ENCODE measurements around the gene FBN1.

Gene FBN1

GRCh38 chr15:48681353-48681752 lies 35.8 kb upstream of the FBN1 start:
- ChIA-PET CTCF (interaction anchor here (1.3 to 2.3 kb wide), 2 partner anchors 11 to 27 kb away, joined by 3 to 7 read pairs; no protein-coding TSS in a partner anchor), POLR2A (interaction anchor here (0.7 kb wide), 1 partner anchor 36 kb away, joined by 3 read pairs; the partner anchor contains the start of gene FBN1)
- no peak overlapping the region for H3K4me3 ChIP-seq (ENCODE audit: low read depth, low read length)
- no peak for DNase-seq (ENCODE audit: low read depth, low spot score)
- TF ChIP-seq, protein P1, sequence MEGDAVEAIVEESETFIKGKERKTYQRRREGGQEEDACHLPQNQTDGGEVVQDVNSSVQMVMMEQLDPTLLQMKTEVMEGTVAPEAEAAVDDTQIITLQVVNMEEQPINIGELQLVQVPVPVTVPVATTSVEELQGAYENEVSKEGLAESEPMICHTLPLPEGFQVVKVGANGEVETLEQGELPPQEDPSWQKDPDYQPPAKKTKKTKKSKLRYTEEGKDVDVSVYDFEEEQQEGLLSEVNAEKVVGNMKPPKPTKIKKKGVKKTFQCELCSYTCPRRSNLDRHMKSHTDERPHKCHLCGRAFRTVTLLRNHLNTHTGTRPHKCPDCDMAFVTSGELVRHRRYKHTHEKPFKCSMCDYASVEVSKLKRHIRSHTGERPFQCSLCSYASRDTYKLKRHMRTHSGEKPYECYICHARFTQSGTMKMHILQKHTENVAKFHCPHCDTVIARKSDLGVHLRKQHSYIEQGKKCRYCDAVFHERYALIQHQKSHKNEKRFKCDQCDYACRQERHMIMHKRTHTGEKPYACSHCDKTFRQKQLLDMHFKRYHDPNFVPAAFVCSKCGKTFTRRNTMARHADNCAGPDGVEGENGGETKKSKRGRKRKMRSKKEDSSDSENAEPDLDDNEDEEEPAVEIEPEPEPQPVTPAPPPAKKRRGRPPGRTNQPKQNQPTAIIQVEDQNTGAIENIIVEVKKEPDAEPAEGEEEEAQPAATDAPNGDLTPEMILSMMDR (IDR thresholded peaks at IDR 0.05; ENCODE audit: insufficient read depth, low read length, missing control alignments): no peak

- TF ChIP-seq, protein P1 (IDR thresholded peaks at IDR 0.05; ENCODE audit: insufficient read depth, low read length, missing control alignments): no peak
- POLR2A ChIA-PET: interaction anchor here (0.7 kb wide), 1 partner anchor 36 kb away, joined by 3 read pairs; the partner anchor contains the start of gene FBN1
- CTCF ChIA-PET: interaction anchor here (1.3 to 2.3 kb wide), 2 partner anchors 11 to 26 kb away, joined by 3 to 7 read pairs; no protein-coding TSS in a partner anchor
- H3K4me3 ChIP-seq (ENCODE audit: low read depth, low read length): no peak overlapping the region
- DNase-seq (ENCODE audit: low read depth, low spot score): peak; percentile 73
Measured at GRCh38 chr15:48680841-48681240, 35.3 kb upstream of the FBN1 start.

DNA sequence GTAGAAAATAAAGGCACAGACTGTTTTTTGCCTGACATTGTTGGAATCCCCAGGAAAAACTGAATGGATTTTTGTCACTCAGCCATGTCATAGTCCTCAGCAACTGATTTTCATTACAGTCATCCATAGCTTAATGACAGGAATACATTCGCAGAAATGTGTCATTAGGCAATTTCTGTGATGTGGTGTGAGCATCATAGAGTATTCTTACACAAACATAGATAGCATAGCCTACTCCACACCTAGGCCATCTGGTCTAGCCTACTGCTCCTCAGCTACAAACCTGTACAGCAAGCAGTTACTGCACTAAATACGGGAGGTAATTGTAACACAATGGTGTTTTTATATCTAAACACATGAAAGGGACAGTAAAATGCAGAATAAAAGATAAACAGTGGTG lies 34.4 kb upstream of the FBN1 start:
- CTCF ChIA-PET: interaction anchor here (0.8 to 2.3 kb wide), 3 partner anchors 10 to 102 kb away, joined by 3 to 7 read pairs (median 3); no protein-coding TSS in a partner anchor
- TF ChIP-seq, protein P1 (IDR thresholded peaks at IDR 0.05; ENCODE audit: insufficient read depth, low read length, missing control alignments): no peak

GRCh38 chr15:48678851-48679250 lies 33.3 kb upstream of the FBN1 start:
- DNase-seq (ENCODE audit: low read depth, low spot score): no peak
- CTCF ChIA-PET: interaction anchor here (2.3 kb wide), 1 partner anchor 9 kb away, joined by 7 read pairs; no protein-coding TSS in a partner anchor
- H3K4me3 ChIP-seq (ENCODE audit: low read depth, low read length): no peak overlapping the region
- POLR2A ChIA-PET: no interaction called here
- TF ChIP-seq, protein P1 (IDR thresholded peaks at IDR 0.05; ENCODE audit: insufficient read depth, low read length, missing control alignments): no peak

More for the DNA sequence above, 34.4 kb upstream of the FBN1 start:
- DNase-seq (ENCODE audit: low read depth, low spot score): no peak
- H3K4me3 ChIP-seq (ENCODE audit: low read depth, low read length): no peak overlapping the region
- POLR2A ChIA-PET: no interaction called here

DNA sequence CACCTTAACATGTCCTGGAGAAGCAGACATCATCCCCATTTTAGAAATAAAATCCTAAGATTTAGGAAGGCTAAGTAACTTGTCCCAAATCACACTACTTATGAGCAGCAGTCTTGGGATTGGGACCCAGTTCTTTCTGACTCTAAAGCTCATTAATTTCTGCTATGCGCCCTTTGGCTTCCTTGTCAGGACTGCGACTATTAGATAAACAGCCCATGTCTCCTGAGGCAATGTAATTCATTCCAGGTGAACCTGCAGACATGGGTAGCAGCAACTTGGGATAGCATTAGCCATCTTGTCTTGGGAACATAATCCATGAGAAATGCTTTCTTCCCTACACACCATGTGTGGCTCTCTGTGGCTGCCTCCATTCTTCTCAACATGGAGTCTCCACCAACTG lies 32.3 kb upstream of the FBN1 start:
- POLR2A ChIA-PET: no interaction called here
- DNase-seq (ENCODE audit: low read depth, low spot score): no peak
- TF ChIP-seq, protein P1 (IDR thresholded peaks at IDR 0.05; ENCODE audit: insufficient read depth, low read length, missing control alignments): no peak
- H3K4me3 ChIP-seq (ENCODE audit: low read depth, low read length): no peak overlapping the region
- CTCF ChIA-PET: no interaction called here

DNA sequence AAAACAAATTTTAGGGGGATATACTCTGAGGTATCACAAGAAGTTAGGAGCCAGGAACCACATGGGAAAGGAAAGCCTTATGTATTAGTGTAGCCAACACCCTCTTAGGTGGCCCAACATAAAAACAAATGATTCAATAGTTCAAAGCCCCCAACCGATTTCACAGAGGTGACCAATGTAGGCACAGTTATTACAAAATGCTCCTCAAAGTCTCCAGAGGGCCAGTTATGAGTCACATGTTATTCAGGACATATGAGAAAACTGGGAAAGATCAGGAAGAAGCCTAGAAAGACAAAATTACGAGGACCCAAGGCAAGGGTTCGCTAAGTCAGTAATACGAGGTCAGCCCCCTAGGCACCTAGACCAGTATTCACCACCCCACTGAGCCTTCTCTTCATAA lies 29.9 kb upstream of the FBN1 start:
- CTCF ChIA-PET: interaction anchor here (0.9 kb wide), 1 partner anchor 35 kb away, joined by 3 read pairs; no protein-coding TSS in a partner anchor
- H3K4me3 ChIP-seq (ENCODE audit: low read depth, low read length): no peak overlapping the region
- DNase-seq (ENCODE audit: low read depth, low spot score): no peak
- TF ChIP-seq, protein P1 (IDR thresholded peaks at IDR 0.05; ENCODE audit: insufficient read depth, low read length, missing control alignments): no peak
- POLR2A ChIA-PET: interaction anchor here (1.6 kb wide), 1 partner anchor 30 kb away, joined by 5 read pairs; the partner anchor contains the start of gene FBN1

Data from AG04449 (cell line).